HEK293 (cell line): ENCODE results near the gene TRIM44.

Source experiments
- ZBTB17 ChIP-seq: fragments of 450-650 bp; formaldehyde crosslinking; IDR thresholded peaks from 2 replicates; pipeline ENCODE4 v1.5.1; 2016; ENCODE audit warnings: missing biosample characterization, missing genetic modification characterization
- ZBTB21 ChIP-seq: fragments of 450-650 bp; formaldehyde crosslinking; IDR thresholded peaks from 2 replicates; pipeline ENCODE4 v1.5.1; 2017; ENCODE audit warnings: missing biosample characterization, missing genetic modification characterization
- ZNF112 ChIP-seq: fragments of 450-650 bp; formaldehyde crosslinking; IDR thresholded peaks from 2 replicates; pipeline ENCODE4 v1.5.0; 2017; ENCODE audit warnings: missing biosample characterization, missing genetic modification characterization
- ZNF518A ChIP-seq: fragments of 450-650 bp; formaldehyde crosslinking; conservative IDR thresholded peaks from 2 replicates; pipeline ENCODE4 v1.5.1; 2016; ENCODE audit warnings: low read depth, missing biosample characterization, missing genetic modification characterization
- ZNF549 ChIP-seq: fragments of 450-650 bp; IDR thresholded peaks from 2 replicates; pipeline ENCODE4 v1.5.1; 2018; ENCODE audit warnings: missing biosample characterization, missing genetic modification characterization, mild to moderate bottlenecking, inconsistent platforms, moderate library complexity
- ZNF704 ChIP-seq: fragments of 450-650 bp; formaldehyde crosslinking; IDR thresholded peaks from 2 replicates; pipeline ENCODE4 v1.5.1; 2016; ENCODE audit warnings: missing biosample characterization, missing genetic modification characterization
- ZNF747 ChIP-seq: fragments of 450-650 bp; formaldehyde crosslinking; IDR thresholded peaks from 2 replicates; pipeline ENCODE4 v1.5.1; 2016; ENCODE audit warnings: missing biosample characterization, missing genetic modification characterization
- ZNF791 ChIP-seq: fragments of 450-650 bp; formaldehyde crosslinking; IDR thresholded peaks from 2 replicates; pipeline ENCODE4 v1.5.1; 2016; ENCODE audit warnings: missing biosample characterization, missing genetic modification characterization
- ZSCAN16 ChIP-seq: fragments of 450-650 bp; formaldehyde crosslinking; IDR thresholded peaks from 2 replicates; pipeline ENCODE4 v1.5.1; 2016; ENCODE audit warnings: missing biosample characterization, missing genetic modification characterization
- ZSCAN30 ChIP-seq: fragments of 450-650 bp; IDR thresholded peaks from 2 replicates; pipeline ENCODE4 v1.5.1; 2018; ENCODE audit warnings: missing biosample characterization, mild to moderate bottlenecking, missing genetic modification characterization, moderate library complexity
- TF ChIP-seq, protein P1 (sequence below): fragments of 450-650 bp; formaldehyde crosslinking; IDR thresholded peaks from 2 replicates; pipeline ENCODE4 v1.5.1; 2016; ENCODE audit warnings: missing biosample characterization, missing genetic modification characterization
- TF ChIP-seq, protein P2 (sequence below): fragments of 450-650 bp; formaldehyde crosslinking; optimal IDR thresholded peaks from 2 replicates; pipeline ENCODE3; 2016; ENCODE audit warnings: missing biosample characterization, mild to moderate bottlenecking, missing genetic modification characterization
- TF ChIP-seq, protein P3 (sequence below): fragments of 450-650 bp; formaldehyde crosslinking; IDR thresholded peaks from 2 replicates; pipeline ENCODE4 v1.5.1; 2016; ENCODE audit warnings: missing biosample characterization, missing genetic modification characterization

- TF ChIP-seq, protein P1, sequence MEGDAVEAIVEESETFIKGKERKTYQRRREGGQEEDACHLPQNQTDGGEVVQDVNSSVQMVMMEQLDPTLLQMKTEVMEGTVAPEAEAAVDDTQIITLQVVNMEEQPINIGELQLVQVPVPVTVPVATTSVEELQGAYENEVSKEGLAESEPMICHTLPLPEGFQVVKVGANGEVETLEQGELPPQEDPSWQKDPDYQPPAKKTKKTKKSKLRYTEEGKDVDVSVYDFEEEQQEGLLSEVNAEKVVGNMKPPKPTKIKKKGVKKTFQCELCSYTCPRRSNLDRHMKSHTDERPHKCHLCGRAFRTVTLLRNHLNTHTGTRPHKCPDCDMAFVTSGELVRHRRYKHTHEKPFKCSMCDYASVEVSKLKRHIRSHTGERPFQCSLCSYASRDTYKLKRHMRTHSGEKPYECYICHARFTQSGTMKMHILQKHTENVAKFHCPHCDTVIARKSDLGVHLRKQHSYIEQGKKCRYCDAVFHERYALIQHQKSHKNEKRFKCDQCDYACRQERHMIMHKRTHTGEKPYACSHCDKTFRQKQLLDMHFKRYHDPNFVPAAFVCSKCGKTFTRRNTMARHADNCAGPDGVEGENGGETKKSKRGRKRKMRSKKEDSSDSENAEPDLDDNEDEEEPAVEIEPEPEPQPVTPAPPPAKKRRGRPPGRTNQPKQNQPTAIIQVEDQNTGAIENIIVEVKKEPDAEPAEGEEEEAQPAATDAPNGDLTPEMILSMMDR (tag by site-specific recombination) = no peak
- TF ChIP-seq ZNF112 (no peak), ZBTB21 (no peak), ZNF549 (tag by site-specific recombination) (no peak), ZSCAN30 (tag by site-specific recombination) (no peak), ZNF747 (tag by site-specific recombination) (no peak), ZSCAN16 (tag by site-specific recombination) (no peak), ZNF704 (tag by site-specific recombination) (no peak), ZBTB17 (no peak), ZNF518A (no peak), ZNF791 (tag by site-specific recombination) (no peak)
- TF ChIP-seq, protein P2, sequence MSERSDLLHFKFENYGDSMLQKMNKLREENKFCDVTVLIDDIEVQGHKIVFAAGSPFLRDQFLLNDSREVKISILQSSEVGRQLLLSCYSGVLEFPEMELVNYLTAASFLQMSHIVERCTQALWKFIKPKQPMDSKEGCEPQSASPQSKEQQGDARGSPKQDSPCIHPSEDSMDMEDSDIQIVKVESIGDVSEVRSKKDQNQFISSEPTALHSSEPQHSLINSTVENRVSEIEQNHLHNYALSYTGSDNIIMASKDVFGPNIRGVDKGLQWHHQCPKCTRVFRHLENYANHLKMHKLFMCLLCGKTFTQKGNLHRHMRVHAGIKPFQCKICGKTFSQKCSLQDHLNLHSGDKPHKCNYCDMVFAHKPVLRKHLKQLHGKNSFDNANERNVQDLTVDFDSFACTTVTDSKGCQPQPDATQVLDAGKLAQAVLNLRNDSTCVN (tag by site-specific recombination) = no peak
- TF ChIP-seq, protein P3, sequence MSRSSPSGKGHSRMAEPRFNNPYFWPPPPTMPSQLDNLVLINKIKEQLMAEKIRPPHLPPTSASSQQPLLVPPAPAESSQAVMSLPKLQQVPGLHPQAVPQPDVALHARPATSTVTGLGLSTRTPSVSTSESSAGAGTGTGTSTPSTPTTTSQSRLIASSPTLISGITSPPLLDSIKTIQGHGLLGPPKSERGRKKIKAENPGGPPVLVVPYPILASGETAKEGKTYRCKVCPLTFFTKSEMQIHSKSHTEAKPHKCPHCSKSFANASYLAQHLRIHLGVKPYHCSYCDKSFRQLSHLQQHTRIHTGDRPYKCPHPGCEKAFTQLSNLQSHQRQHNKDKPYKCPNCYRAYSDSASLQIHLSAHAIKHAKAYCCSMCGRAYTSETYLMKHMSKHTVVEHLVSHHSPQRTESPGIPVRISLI (tag by site-specific recombination) = no peak
Measured at GRCh38 chr11:35672608-35673007, 10.0 kb downstream of the TRIM44 start.
